Measurements from ENCODE around the gene GOLGA6L9.
"Not testable (repeated sequence)": the region's sequence is repeated elsewhere in the genome, so short reads cannot be mapped to it uniquely, and the experiment has no call there.

GOLGA6L9 gene

DNA sequence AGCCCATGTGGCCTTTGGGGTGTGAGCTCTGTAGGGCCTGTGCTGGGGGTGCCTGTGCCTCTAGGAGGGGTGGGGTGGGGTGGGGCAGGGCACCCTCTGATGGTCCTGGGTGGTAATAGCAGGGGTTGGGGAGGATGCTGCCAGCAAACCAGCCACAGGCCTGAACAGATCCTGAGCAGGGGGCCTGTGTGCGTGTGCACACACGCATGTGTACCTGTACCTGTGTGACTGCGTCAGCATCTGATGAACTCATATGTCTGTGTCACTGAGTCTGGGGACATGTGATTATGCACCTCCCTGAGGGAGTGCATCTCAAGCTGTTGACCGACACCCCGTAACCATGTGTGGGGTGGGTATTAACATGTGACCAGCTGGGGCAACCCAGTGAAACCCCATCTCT, 36.0 kb downstream of the GOLGA6L9 start:
- not testable (repeated sequence) for DNase-seq

GRCh38 chr15:82468205-82468604, 38.6 kb downstream of the GOLGA6L9 start:
- not testable (repeated sequence) for DNase-seq

DNA sequence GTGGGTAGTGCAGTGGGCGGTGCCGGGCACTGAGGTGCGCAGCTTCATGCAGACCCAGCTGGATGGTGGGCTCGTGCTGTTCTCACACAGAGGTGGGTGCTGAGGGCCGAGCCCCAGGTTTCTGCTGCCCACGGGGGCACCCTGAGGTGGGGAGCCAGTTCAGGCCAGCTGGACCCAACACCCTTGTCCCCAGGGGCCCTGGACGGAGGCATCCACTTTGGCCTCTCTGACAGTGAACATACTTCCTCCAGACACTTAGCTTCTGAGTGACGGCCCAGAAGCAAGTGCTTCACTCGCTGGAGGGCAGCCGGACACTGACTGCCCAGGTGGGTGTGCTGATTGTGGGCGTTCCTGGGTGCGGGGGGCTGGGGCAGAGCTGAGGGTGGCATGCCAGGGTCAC, 39.8 kb downstream of the GOLGA6L9 start:
- not testable (repeated sequence) for DNase-seq

- DNase-seq = not testable (repeated sequence)
Observed at GRCh38 chr15:82472269-82472982, 42.8 kb downstream of the GOLGA6L9 start.

DNA sequence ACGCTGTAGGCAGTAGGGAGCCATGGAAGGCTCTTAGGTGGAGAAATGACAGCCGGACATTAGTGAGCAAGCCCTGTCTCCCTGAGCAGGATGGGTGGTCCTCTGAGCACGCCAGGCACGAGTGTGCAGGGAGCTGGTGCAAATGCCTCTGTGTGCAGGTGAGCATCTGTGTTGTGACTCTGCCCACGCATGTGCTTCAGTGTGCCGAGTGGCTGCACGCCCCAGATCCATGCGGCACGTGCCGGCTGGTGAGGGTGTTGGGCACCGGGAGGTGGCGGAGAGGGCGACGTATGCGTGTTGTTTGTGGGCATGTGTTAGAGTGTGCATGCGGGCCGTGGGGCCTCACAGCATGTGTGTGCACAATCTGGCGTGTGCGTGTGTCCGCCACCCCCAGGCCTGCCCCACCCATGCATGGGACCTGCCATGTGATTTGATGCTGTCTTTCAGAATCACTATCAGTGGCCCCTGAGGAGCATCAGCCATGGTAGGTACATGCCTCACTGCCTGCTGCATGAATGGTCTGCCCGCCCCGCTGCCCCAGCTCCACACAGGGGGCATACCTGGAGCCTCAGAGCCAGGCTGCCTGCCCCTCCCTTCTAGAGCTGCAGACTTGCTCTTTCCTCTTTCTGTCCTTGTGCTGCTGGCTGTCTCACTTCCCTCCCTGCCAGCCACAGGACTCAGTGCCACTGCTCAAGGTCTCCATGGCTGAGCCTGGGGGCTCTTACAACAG, 45.1 kb downstream of the GOLGA6L9 start:
- DNase-seq = not testable (repeated sequence)

GRCh38 chr15:82475345-82475967, 45.8 kb downstream of the GOLGA6L9 start:
- not testable (repeated sequence) for DNase-seq

DNA sequence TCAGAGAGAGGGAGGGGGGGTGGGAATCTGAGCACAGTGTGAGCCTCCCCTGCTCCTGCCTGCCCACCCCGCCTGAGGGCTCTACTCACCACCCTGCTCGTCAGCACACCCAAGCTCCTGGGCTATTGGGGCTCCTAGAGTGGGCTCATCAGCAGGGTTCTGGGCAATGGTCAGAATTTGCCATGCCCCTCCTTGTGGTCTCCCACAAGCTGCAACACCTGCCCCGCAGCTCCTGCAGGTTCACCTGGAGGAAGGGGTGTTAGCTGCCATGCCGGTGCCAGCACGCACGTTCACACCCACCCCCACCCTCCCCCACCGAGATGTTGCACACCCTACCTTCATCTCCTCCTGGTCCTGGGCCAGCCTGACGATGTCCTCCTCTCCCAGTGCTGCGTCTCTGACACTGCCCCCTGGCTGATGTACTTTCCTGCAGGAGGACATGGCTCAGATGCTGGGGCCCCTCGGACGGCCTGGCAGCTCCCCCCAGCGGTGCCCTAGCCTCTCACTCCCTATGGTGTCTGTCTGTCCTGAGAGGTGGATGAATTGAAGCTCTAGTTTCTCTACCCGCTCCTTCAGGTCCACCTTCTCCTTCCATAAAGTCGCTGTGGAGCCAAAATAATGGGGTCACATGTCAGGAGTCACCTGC, 47.2 kb downstream of the GOLGA6L9 start:
- not testable (repeated sequence) for DNase-seq

DNA sequence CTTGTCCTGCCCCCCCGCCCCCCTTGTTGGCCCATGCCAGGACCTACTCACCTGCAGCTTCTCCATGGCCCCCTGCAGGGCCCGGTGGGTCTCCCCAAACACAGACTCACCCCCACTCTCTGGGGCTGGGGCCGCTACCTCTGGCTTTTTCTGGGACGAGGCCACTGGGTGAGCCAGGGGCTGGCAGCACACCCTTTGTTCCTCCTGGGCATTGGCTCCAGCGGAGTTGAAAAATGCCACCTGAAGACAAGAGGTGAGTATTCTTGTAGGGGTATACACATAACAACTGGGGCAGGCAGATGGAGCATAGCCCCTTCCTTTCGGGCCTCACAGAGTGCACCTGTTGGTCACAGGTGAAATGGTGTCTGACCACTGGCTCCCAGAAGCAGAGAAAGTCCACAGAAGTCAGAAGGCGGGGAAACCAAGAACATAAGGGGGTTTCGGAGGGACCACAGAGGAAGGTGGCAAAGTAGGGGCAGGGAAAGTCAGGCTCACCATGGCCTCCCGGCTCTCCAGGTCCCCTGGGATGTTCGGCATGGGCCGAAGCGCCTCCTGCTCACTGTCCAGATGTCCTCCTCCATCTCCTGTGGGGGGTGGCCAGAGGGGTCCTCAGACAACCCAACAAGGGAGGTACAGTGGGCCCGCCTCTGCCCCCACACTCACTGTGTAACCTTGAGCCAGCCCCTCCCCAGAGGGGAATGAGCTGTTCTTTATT, 47.9 kb downstream of the GOLGA6L9 start:
- not testable (repeated sequence) for DNase-seq

Data from nucleus accumbens (tissue), 56 donors.